GM21619 (cell line): Measurements from ENCODE around the gene HS3ST2.

ENCODE experiments used
- ATAC-seq: cut with Tn5 transposase; IDR thresholded peaks from one replicate; pipeline ENCODE4 v1.9.1; 2021; ENCODE audit not compliant: unreplicated experiment

Gene HS3ST2

DNA sequence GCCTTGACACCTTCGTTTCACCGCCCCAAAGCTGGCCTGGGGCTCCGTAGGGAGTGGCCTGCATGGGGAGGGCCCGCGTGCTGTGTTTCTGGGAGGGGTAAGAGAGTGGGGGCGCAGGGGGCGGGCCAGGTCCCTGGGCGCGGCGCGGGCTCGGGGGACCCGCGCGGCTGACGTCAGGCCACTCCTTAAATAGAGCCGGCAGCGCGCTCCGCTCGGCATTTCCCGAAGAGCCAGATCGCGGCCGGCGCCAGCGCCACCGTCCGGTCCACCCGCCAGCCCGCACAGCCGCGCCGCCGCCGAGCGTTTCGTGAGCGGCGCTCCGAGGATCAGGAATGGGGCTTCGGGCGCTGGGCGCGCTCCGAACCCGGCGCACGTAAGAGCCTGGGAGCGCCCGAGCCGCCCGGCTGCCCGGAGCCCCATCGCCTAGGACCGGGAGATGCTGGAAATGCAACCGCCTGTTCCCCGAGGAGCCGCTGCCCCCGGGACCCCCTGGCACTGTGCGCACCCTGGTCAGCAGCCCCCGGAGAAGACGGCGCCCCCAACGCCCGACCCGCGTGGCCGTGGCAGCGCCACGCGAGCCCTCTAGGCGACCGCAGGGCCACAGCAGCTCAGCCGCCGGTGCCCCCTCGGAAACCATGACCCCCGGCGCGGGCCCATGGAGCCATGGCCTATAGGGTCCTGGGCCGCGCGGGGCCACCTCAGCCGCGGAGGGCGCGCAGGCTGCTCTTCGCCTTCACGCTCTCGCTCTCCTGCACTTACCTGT, at the start of gene HS3ST2:
TSS of gene HS3ST2 (plus strand) at position 215 of the 763 bp plus-strand sequence. CDS start at position 664, 449 bp downstream.
- no peak for ATAC-seq

DNA sequence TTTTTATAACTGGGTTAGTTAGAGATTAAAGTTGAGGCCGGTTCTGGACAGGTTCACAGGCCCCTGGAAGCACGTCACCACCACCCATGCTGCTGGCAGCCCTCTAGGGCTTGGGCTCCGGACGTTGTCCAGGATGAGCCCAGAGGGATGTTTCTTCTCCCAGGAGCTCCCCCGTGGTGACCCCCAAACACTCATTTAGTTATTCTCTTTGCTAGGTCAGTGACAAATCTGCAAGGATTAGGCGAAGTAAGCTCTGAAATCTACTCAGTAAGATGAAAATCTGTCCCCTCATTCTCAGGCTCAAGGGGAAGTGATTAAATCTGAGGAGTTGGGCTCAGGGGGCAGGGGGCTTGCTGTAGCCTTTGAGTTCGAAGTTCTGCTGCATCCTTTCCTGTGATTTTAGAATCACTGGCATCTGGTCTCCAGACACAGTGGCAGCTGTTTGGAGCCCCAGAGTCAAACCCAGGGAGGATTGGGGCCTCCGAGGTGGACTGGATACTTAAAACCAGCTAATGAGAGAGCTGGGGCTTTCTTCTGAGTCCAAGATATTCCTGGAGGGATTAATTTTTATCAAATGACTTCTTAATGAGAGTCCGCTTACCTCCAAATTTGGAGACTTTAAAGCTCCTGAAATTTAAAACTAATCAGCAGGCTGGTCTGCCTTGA, 49.2 kb upstream of the HS3ST2 start:
- ATAC-seq = no peak

DNA sequence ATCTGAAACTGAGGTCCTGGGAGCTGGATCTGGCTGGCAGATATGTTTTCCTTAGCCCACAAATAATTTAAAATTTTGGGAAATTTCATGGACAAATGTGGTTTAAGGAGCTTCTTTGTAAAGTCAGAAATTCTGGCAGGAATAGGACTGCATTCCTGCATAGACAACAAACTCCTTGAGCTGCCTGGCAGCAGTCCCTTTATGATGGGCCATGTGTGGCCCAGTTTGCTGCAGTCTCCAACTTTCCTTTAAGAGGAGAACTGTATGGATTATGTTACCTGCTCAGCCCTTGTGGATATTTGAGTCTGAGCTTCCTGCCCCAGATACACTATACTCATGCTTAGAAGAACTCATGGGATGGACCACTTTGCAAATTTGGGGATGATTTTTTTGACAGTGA, 48.5 kb upstream of the HS3ST2 start:
- ATAC-seq = no peak

DNA sequence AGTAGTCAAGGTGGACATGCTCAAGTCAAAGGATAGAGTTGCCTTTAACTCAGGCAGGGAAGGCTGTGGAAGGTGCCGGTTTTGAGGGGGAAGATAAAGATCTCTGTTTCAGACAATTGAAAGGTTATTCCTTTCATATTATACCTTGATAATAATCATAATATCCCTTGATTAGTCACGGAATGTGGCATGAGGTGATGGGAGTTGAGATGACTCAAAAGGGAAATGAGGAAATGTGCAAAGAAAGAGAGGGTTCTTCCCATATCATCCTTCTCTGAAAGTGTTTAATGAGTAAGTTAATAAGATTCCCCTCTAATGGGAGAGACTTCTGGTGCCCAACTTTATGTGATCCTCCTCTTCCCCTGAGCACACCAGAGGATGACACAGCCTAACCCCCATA, 43.1 kb upstream of the HS3ST2 start:
- ATAC-seq = no peak

DNA sequence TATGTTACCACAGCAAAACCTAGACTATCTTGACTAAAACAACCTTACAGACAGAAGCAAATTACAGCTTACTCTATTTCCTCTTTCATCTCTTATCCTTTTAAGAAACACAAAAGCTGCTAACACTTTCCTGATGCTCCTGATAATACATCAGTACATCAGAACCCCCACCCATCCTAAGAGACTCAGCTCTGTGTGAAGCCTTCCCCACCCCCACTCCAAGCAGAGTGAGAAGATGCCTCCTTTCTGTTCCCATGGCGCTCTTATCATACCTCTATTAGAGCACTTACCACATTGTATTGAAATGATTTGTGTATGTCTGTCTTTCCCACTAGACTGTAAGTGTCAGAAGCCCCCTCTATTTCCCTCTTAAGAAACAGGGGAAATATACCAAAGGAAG, 42.4 kb upstream of the HS3ST2 start:
- no peak for ATAC-seq

DNA sequence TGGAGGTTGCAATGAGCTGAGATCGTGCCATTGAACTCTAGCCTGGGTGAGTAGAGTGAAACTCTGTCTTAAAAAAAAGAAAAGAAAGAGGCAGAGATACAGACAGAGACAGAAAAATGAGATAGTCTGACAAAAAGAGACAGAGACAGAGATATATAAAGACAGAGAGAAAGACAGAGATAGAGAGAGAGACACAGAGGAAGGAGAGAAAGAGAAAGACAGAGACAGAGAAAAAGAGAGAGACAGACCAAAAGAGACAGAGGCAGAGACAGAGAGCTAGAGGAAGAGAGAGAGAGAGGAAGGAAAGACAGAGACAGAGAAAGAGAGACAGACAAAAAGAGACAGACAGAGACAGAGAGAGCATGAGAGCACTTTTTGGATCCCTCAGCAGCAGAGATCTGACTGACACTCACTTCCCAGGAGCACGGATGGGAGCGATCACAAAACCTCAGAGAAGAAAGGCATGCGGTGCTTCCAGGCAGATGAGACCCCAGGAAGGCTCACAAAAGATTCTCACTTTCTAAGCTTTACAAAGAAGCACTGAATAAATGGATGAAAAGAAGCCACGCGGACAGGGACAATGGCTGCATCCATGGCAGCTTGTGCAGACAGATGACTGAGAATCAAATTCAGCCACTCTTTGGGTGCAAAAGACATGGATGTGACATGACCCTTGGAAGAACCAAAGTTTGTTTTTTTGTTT, 38.6 kb upstream of the HS3ST2 start:
- ATAC-seq = no peak

DNA sequence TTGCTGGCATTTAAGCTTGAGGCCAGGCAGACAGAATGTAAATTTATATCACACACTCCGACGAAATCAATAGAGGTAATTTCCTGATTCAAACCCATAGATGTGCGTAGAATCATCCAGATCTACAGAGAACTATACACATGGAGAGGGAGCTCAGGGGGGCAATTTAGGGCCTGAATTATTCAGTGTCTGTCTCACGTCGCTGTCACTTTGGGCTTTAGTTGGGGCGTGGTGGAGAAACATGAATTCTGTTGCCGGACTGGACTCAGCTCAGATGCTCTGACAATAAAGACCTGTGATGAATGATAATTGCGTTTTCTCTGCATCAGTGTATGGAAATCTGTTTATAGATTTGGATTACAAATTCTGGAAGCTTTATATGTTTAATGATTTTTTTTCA, 32.5 kb upstream of the HS3ST2 start:
- ATAC-seq = no peak

DNA sequence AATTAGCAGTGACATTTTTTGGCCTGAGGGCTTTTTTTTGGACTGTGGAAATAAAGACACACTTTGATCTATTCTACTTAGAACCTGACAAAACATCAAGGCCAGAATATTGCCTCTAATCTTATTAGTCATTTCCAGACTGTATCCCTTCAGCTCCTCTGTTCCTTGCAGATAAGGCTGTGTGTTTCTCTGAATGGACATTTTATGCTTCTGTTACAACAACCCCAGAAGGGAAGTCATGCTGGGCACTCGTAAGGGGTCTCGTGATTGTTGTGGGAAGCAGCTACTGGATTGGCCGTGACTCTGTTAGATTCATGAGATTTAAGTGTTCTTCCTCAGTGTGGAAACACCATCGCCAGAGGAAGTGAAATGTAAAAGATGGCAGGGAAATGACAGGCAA, 31.6 kb upstream of the HS3ST2 start:
- ATAC-seq = no peak

DNA sequence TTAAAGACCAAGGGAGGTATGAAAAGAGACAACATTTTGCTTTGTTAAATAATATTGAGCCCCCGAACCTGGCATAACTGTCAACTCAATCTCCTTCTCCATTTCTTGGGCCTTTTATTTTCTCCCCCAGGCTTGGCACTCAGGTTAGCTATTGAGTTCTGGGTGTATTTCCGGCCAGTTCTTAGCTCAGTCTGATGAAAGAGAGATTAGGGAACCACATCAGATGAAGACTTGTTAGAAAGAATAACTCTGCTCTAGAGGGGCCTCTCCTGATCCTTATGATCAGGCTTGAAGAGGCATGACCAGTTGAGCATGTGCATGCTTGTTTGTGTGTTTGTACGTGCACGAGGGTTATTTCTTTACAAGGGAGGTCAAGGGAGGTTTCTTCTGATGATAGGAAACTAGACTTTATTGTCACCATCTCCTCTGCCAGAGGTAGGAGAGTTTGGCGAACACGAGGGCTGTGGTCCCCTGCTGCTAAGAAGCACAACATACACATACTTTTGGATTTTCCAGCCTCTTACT, 29.2 kb upstream of the HS3ST2 start:
- no peak for ATAC-seq

DNA sequence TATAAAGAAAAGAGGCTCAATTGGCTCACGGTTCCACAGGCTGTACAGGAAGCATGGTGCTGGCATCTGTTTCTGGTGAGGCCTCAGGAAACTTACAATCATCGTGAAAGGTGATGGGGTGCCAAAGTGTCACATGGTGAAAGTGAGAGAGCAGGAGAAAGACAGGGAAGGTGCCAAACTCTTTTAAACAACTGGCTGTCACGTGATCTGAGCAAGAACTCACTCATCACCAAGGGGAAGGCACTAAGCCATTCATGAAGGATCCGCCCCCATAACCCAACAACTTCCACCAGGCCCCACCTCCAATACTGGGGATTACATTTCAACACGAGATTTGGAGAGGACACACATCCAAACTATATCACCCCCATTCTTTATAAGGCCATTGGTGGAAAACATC, 28.4 kb upstream of the HS3ST2 start:
- no peak for ATAC-seq

DNA sequence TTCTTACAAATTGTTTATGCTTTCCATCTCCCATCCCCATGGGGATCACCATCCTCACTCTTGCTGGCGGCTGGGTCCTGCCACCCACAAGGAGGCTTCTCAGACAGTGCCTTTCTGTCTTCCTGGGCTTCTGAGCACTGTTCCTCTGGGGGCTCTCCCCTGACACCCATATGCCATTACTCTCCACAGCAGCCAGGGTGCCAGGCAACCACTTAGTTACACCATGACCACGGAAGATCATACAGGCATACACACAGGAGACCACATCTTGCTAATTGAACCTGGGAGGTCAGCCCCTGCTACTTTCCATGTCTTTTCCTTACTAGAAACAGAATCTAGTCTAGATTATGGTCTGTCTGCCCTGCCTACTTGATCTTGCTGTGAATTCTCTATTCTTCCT, 27.7 kb upstream of the HS3ST2 start:
- ATAC-seq = no peak

DNA sequence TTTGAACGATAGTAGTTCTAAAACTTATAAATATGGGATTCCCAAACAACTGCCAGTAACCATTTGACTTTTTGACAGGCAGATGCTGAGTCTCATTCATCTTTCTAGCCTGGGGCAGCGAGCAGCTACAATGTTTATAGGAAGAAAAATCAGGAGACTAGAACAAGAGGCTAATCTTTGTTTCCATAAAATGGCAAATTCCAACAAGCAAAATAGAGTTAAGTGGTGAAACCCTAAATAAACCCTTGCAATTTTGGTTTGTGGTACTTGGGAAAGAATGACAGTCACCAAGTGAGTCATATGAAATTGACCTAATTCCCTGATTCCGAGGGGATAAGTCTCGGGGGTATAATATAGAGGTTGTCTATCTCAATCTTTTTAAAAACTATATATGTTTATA, 27.3 kb upstream of the HS3ST2 start:
- no peak for ATAC-seq

DNA sequence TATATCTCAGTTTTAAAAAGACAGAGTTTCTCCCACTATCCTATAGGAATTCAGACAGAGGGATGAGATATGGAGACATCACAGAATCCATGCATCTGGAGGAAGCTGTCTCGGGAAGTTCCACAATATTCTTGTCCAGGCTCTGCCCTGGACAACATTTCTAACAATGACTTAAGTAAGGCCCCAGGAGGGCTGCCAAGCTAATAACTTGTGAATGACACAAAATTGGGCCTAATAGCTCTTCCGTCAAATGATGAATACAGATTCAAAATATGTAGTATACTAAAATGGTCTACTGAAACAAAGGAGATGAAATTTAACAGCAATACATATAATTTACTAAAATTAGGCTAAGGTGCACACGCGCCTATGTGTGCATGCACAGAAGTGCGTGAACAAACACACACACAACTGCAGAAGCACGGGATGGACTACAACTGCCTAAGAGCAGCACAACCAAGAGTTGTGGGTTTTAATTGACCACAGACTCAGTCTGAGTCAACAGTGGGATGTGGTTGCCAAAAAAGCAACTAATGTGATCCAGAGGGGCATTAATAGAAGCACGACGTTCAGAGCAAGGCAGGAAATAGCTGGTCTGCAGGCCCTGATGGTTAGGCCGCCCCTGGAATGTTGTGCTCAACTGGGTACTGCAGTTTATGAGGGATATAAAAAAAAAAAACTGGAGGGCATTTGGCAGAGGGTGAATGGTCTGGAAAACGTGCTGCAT, 26.3 kb upstream of the HS3ST2 start:
- ATAC-seq = no peak

DNA sequence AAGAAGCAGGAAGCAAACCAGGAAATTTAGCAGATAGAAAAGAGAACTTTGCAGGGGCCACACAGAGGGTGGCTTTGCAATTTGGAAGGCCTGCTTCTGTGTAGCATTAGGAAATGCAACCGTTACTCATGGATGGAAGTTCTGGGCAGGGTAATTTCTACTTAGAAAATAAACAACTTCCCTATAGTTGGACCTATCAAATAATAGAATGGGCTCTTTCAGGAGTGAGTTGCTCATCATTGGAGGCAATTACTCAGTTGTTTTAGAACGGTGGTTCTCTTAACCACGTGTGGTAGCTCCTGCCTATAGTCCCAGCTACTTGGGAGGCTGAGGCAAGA, 25.8 kb upstream of the HS3ST2 start:
- ATAC-seq = no peak

DNA sequence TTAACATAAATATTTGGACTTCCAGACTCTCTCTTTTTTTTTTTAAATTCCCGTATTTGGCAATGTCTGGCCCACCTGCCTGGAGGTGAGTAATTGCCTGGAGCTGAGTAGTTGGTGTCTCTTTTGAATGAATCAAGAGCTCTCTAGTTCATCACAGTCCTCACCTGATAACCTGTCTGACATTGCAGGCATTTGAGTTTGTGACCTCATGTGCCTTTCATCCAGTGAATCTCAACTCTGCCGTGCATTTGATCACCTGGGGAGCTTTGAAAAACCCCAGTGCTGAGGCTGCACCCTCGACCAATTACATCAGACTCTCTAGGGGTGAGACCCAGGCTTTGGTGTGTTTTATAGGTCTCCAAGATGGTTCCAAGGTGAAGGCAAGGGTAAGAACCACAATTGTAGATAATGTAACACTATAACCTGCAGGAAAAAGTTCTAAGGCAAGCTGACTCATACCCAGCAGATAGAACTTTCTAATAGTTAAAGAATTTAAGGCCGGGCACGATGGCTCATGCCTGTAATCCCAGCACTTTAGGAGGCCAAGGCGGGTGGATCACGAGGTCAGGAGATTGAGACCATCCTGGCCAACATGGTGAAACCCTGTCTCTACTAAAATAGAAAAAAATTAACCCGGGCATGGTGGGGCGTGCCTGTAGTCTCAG, 24.5 kb upstream of the HS3ST2 start:
- ATAC-seq = no peak

DNA sequence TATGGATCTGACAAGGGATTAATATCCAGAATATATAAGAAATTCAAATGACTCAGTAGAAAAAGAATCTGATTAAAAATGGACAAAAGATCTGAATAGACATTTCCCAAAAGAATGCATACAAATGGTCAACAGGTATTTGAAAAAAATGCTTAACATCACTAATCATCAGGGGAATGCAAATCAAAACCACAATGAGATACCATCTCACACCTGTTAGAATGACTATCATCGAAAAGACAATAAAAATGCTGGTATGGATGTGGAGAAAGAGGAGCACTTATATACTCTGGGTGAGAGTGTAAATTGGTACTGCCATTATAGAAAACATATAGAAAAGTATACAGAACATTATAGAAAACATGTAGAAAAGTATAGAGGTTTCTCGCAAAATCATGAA, 16.4 kb upstream of the HS3ST2 start:
- no peak for ATAC-seq

DNA sequence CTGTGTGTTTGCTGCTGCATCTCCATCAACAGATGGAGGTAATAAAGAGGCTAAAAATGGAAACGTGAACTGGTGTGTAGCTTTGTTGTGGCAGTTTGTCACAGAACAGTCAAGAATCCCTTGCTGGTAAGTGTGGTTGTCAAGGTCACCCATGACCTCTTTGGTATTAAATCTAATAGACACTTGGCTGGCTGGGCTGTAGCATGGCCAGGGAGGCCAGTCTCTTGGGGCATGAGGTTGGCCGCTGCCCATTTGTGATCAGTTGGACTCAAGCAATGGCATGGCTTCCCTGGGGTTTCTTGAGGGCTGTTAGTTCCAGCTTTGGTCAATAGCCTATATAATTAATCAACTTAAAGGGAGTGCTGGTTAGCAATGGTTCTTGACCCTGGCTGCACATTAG, 14.8 kb upstream of the HS3ST2 start:
- no peak for ATAC-seq

DNA sequence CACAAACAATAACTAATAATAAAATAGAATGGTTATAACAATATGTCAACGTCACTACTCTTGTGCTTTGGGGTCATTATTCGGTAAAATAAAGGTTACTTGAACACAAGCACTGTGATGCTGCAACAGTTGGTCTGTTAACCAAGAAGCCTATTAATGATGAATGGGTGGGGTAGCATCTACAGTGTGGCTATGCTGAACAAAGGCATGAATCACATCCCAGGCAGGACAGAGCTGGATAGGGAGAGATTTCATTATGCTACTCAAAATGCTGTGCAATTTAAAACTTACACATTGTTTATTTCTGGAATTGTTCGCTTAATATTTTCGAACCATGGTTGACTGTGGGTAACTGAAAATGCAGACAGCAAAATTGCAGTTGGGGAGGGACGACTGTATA, 9.1 kb upstream of the HS3ST2 start:
- no peak for ATAC-seq

DNA sequence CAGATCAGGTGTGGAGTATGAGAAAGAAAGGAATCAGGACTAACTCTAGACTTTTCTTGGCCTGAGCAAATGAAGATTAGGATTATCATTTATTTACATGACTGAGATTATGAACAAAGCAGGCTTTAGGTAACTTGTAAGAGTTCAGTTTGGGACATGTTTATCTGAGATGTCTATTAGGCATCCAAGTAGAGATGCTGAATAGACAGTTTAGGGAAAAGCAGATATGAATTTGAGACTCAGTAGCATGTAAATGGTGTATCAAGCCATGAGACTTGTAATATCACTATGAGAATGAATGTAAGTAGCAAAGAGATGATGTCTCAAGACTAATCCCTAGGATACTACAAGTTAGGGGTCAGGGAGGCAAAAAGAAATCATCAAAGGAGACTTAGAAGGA, 8.6 kb upstream of the HS3ST2 start:
- no peak for ATAC-seq

DNA sequence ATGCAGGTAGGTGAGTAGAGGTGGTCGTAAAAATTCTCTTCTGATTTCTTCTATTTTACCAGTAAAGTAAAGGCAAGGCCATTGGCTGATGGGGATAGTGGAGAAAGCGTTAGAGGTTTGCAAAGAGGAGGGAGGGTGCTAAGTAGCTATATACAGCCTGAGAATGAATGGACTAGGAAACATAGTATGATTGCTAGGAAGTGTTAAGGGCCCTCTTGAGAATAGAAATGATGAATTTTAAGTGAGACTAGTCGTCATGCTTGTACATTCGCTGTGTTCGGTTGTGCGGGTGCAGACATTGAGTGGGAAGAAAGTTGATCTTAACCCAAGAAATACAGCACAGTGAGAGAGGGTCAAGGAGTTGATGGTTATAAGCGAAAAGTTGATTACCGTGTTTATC, 7.2 kb upstream of the HS3ST2 start:
- no peak for ATAC-seq

DNA sequence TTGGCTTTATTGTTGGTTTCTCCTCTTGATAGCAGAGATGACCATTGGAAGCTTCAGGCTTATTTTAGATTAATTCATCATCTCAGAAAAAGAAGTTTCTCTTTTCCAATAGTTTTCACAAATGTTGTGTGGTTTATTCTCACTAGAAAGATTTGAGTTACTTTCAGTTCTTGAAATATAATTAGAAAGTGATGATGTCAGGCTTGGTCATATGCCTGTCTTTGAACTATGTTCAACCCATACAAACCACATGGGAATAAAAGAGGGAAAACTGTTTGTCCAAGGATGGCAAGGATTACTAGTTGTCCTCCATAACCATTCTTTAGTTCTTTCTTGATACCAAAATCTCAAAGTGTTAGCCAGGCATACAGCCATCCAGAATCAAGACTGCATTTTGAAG, 3.7 kb upstream of the HS3ST2 start:
- no peak for ATAC-seq
